H9 (cell line): ENCODE results near the gene TSHZ1. TPM values are rescaled to one million over a fixed set of nuclear protein-coding genes. Genes with fewer than 3 reads are reported as not detected.

Source experiments
- DNase-seq: peaks from one replicate; pipeline ENCODE4 v3.0.0-alpha.2; 2017
- H2AFZ ChIP-seq: one replicate; pipeline ENCODE4 v1.6.1; 2013; ENCODE audit warnings: mild to moderate bottlenecking, low read length, control low read depth, moderate library complexity
- H2AK5ac ChIP-seq: 2 replicates; pipeline ENCODE4 v1.6.1; 2013; ENCODE audit warnings: low read length, control low read depth, mixed read lengths; ENCODE audit not compliant: insufficient read length
- H2BK120ac ChIP-seq: one replicate; pipeline ENCODE4 v1.6.1; 2013; ENCODE audit warnings: low read depth, mild to moderate bottlenecking, low read length, control low read depth, inconsistent platforms; ENCODE audit not compliant: poor library complexity, severe bottlenecking
- H2BK12ac ChIP-seq: 2 replicates; pipeline ENCODE4 v1.6.1; 2013; ENCODE audit warnings: low read length, control low read depth, mixed read lengths, low read depth; ENCODE audit not compliant: insufficient read length
- H2BK15ac ChIP-seq: 2 replicates; pipeline ENCODE4 v1.6.1; 2013; ENCODE audit warnings: low read depth, low read length, control low read depth
- H2BK20ac ChIP-seq: one replicate; pipeline ENCODE4 v1.6.1; 2013; ENCODE audit warnings: low read depth, mild to moderate bottlenecking, low read length, control low read depth, inconsistent platforms; ENCODE audit not compliant: poor library complexity, severe bottlenecking
- H2BK5ac ChIP-seq: 2 replicates; pipeline ENCODE4 v1.6.1; 2013; ENCODE audit warnings: low read length, control low read depth, mixed read lengths; ENCODE audit not compliant: insufficient read length
- H3K14ac ChIP-seq: 2 replicates; pipeline ENCODE4 v1.6.1; 2013; ENCODE audit warnings: low read length, control low read depth; ENCODE audit not compliant: insufficient read depth
- H3K18ac ChIP-seq: 2 replicates; pipeline ENCODE4 v1.6.1; 2013; ENCODE audit warnings: low read depth, mild to moderate bottlenecking, mixed read lengths, low read length, control low read depth; ENCODE audit not compliant: insufficient read length
- H3K23ac ChIP-seq: 2 replicates; pipeline ENCODE4 v1.6.1; 2013; ENCODE audit warnings: low read length, control low read depth, mixed read lengths, low read depth; ENCODE audit not compliant: insufficient read length
- H3K23me2 ChIP-seq: 2 replicates; pipeline ENCODE4 v1.6.1; 2013; ENCODE audit warnings: low read depth, mild to moderate bottlenecking, mixed read lengths, low read length, control low read depth; ENCODE audit not compliant: insufficient read length, poor library complexity, severe bottlenecking
- H3K27ac ChIP-seq: 2 replicates; pipeline ENCODE4 v1.5.1; 2013; ENCODE audit warnings: low read length, control low read depth, mixed read lengths, low read depth; ENCODE audit not compliant: insufficient read length
- H3K27me3 ChIP-seq: 2 replicates; pipeline ENCODE4 v1.6.1; 2013; ENCODE audit warnings: low read length, control low read depth, inconsistent platforms; ENCODE audit not compliant: insufficient read depth
- H3K4ac ChIP-seq: 2 replicates; pipeline ENCODE4 v1.6.1; 2013; ENCODE audit warnings: low read depth, mild to moderate bottlenecking, control low read depth, inconsistent platforms, low read length, moderate library complexity
- H3K4me1 ChIP-seq: 2 replicates; pipeline ENCODE4 v1.6.1; 2013; ENCODE audit warnings: low read length, control low read depth, inconsistent platforms; ENCODE audit not compliant: insufficient read depth
- H3K4me2 ChIP-seq: 2 replicates; pipeline ENCODE4 v1.6.1; 2013; ENCODE audit warnings: low read length, control low read depth, mixed read lengths; ENCODE audit not compliant: insufficient read length, insufficient read depth
- H3K56ac ChIP-seq: 2 replicates; pipeline ENCODE4 v1.6.1; 2013; ENCODE audit warnings: low read depth, mild to moderate bottlenecking, mixed read lengths, low read length, control low read depth; ENCODE audit not compliant: insufficient read length
- H3K79me1 ChIP-seq: 2 replicates; pipeline ENCODE4 v1.6.1; 2013; ENCODE audit warnings: low read depth, mild to moderate bottlenecking, moderate library complexity, low read length, control low read depth, inconsistent platforms; ENCODE audit not compliant: insufficient read depth, poor library complexity, severe bottlenecking
- H3K79me2 ChIP-seq: 2 replicates; pipeline ENCODE4 v1.6.1; 2013; ENCODE audit warnings: low read length, control low read depth, inconsistent platforms; ENCODE audit not compliant: insufficient read depth
- H3K9ac ChIP-seq: 2 replicates; pipeline ENCODE4 v1.6.1; 2013; ENCODE audit warnings: low read length, control low read depth, mixed read lengths; ENCODE audit not compliant: insufficient read length; ENCODE audit errors: extremely low read depth
- H3K9me3 ChIP-seq: one replicate; pipeline ENCODE4 v1.6.1; 2013; ENCODE audit warnings: low read depth, low read length, inconsistent platforms; ENCODE audit not compliant: control insufficient read depth
- H3T11ph ChIP-seq: one replicate; pipeline ENCODE4 v1.6.1; 2013; ENCODE audit warnings: mild to moderate bottlenecking, low read length, control low read depth, inconsistent platforms
- H4K20me1 ChIP-seq: one replicate; pipeline ENCODE4 v1.6.1; 2013; ENCODE audit not compliant: control insufficient read depth, insufficient read length, insufficient read depth
- H4K5ac ChIP-seq: 2 replicates; pipeline ENCODE4 v1.6.1; 2013; ENCODE audit warnings: low read depth, mild to moderate bottlenecking, mixed read lengths, low read length, control low read depth; ENCODE audit not compliant: insufficient read length
- H4K8ac ChIP-seq: replicated peaks from 2 replicates; pipeline ENCODE4 v1.6.1; 2013; ENCODE audit warnings: low read length, control low read depth, mixed read lengths, low read depth; ENCODE audit not compliant: insufficient read length
- H4K91ac ChIP-seq: 2 replicates; pipeline ENCODE4 v1.6.1; 2013; ENCODE audit warnings: low read depth, mild to moderate bottlenecking, moderate library complexity, mixed read lengths, low read length, control low read depth; ENCODE audit not compliant: insufficient read length
- H3K27ac Mint-ChIP-seq, 3 experiments: 2 replicates in 2 of 3; 3 replicates in 1 of 3; pipeline ENCODE4 v1.8.0; 2020 to 2021; ENCODE audit warnings: mixed read lengths in 3 of 3, mild to moderate bottlenecking in 1 of 3, moderate library complexity in 1 of 3
- H3K27me3 Mint-ChIP-seq: 2 replicates; pipeline ENCODE4 v1.8.0; 2021; ENCODE audit warnings: low read depth, mild to moderate bottlenecking, moderate library complexity, mixed read lengths
- H3K36me3 Mint-ChIP-seq, 3 experiments: 2 replicates in 2 of 3; 3 replicates in 1 of 3; pipeline ENCODE4 v1.8.0; 2020 to 2021; ENCODE audit warnings: low read depth in 3 of 3, mixed read lengths in 3 of 3; ENCODE audit not compliant: insufficient read depth in 1 of 3
- H3K4me1 Mint-ChIP-seq, 2 experiments: 2 replicates each; pipeline ENCODE4 v1.8.0; 2020; ENCODE audit warnings: mixed read lengths in 2 of 2
- H3K4me3 Mint-ChIP-seq, 2 experiments: 2 replicates in 1 of 2; 3 replicates in 1 of 2; pipeline ENCODE4 v1.8.0; 2020 to 2021; ENCODE audit warnings: mild to moderate bottlenecking in 2 of 2, mixed read lengths in 2 of 2, moderate library complexity in 1 of 2
- H3K9me3 Mint-ChIP-seq, 2 experiments: 2 replicates in 1 of 2; 3 replicates in 1 of 2; pipeline ENCODE4 v1.8.0; 2020; ENCODE audit warnings: mild to moderate bottlenecking in 2 of 2, mixed read lengths in 2 of 2, moderate library complexity in 1 of 2
- CTCF ChIP-seq: fragments of 200-600 bp; sonication (generic); conservative IDR thresholded peaks from 3 replicates; pipeline ENCODE4 v1.8.0; 2021; ENCODE audit warnings: antibody characterized with exemption, mild to moderate bottlenecking
- WGBS: extraction: QIAGEN DNeasy Blood & Tissue Kit; methylation state at CpG from one replicate; pipeline ENCODE4 v1.1.7; 2013; ENCODE audit warnings: missing lambda C conversion rate, low lambda C conversion rate, mixed read lengths; ENCODE audit not compliant: insufficient read length; ENCODE audit errors: extremely low coverage; 5-methylcytosine and 5-hydroxymethylcytosine counted together
- total RNA-seq: library from RNA; stranded (reverse); gene quantifications from 2 replicates; pipeline ENCODE4 v1.2.1, GENCODE V29; 2021

Gene TSHZ1
- total RNA-seq, 1 experiment from 2014 or later = 0.15 TPM

GRCh38 chr18:75172299-75173124, 38.1 kb upstream of the TSHZ1 start:
- Histone ChIP-seq H2BK20ac (no peak overlapping the region), H3K9ac (no peak overlapping the region), H2BK120ac (no peak overlapping the region), H3K4ac (no peak overlapping the region), H3K79me2 (no peaks in the 10 kb centered on the region), H3K27ac (no peak overlapping the region), H2BK12ac (no peak overlapping the region), H3T11ph (no peak overlapping the region), H3K4me1 (no peaks in the 10 kb centered on the region), H2AFZ (no peak overlapping the region), H3K27me3 (no peaks in the 10 kb centered on the region), H3K4me2 (no peak overlapping the region), H4K91ac (no peak overlapping the region), H2AK5ac (no peak overlapping the region), H4K5ac (no peak overlapping the region), H4K8ac (no peak overlapping the region), H3K23me2 (no peaks in the 10 kb centered on the region), H3K79me1 (no peaks in the 10 kb centered on the region), H3K23ac (no peak overlapping the region), H3K18ac (no peak overlapping the region), H2BK15ac (no peak overlapping the region), H2BK5ac (no peak overlapping the region), H3K56ac (no peak overlapping the region), H3K14ac (no peak overlapping the region), H3K9me3 (no peaks in the 10 kb centered on the region), H4K20me1 (no peaks in the 10 kb centered on the region)
- Mint-ChIP-seq H3K4me3 (no peak overlapping the region), H3K9me3 (no peaks in the 10 kb centered on the region), H3K27me3 (no peaks in the 10 kb centered on the region; the same call in 1 of the 2 replicates), H3K27ac (peak overlapping the region in 2 of 3 experiments; percentile 20 to 52; a peak in 2 of 7 replicates), H3K36me3 (no peaks in the 10 kb centered on the region), H3K4me1 (peaks cover 11 to 13% of the 10 kb centered on the region in 2 experiments)
- TF ChIP-seq CTCF = no peak
- no peak for DNase-seq
- no CpG with 5 or more reads among the region's 17 CpGs for WGBS
